PC-3 (cell line): Measurements from ENCODE around the gene CENPE.

ENCODE experiments used
- CTCF ChIP-seq: fragments of 300-600 bp; sonication (generic); conservative IDR thresholded peaks from 2 replicates; pipeline ENCODE4 v1.5.1; 2017; ENCODE audit warnings: antibody characterized with exemption, low read depth, mild to moderate bottlenecking, low read length
- EZH2phosphoT487 ChIP-seq: fragments of 300-600 bp; sonication (generic); IDR thresholded peaks from 2 replicates; pipeline ENCODE4 v1.6.1; 2018; ENCODE audit warnings: mild to moderate bottlenecking, antibody characterized with exemption, low read length, borderline replicate concordance

GRCh38 chr4:103197765-103198110, 405 bp downstream of the CENPE start:
- no peak for TF ChIP-seq CTCF
- no peak for TF ChIP-seq EZH2phosphoT487
